Calu3 (cell line): Measurements from ENCODE around the gene PPP1R16B. TPM values are rescaled to one million over a fixed set of nuclear protein-coding genes. Genes with fewer than 3 reads are reported as not detected.

Source experiments
- BruUV-seq: library from RNA; stranded (reverse); fragments of 400-500 nt; replicated peaks from 2 replicates; lab custom pipeline; 2021; lab: Mats Ljungman, UMichigan
- CTCF ChIA-PET: fragments of 300-600 bp; sonication (Branson Sonifier 250); formaldehyde crosslinking; loops from one replicate; lab custom pipeline; 2022; ENCODE audit warnings: antibody characterized with exemption; lab: Charles Lee
- DNase-seq: peaks from one replicate; pipeline ENCODE4 v3.0.0; 2022
- H3K27ac Mint-ChIP-seq: one replicate; pipeline ENCODE4 v1.8.0; 2022; ENCODE audit warnings: mixed read lengths; ENCODE audit not compliant: unreplicated experiment
- H3K27me3 Mint-ChIP-seq: one replicate; pipeline ENCODE4 v1.8.0; 2022; ENCODE audit warnings: mixed read lengths; ENCODE audit not compliant: unreplicated experiment
- H3K36me3 Mint-ChIP-seq: one replicate; pipeline ENCODE4 v1.8.0; 2022; ENCODE audit warnings: mild to moderate bottlenecking, moderate library complexity, mixed read lengths; ENCODE audit not compliant: insufficient read depth, unreplicated experiment
- H3K4me1 Mint-ChIP-seq: one replicate; pipeline ENCODE4 v1.8.0; 2022; ENCODE audit warnings: mild to moderate bottlenecking, low read depth, mixed read lengths; ENCODE audit not compliant: unreplicated experiment
- H3K4me3 Mint-ChIP-seq: one replicate; pipeline ENCODE4 v1.8.0; 2022; ENCODE audit warnings: mild to moderate bottlenecking, low read depth, moderate library complexity, mixed read lengths; ENCODE audit not compliant: unreplicated experiment
- H3K9me3 Mint-ChIP-seq: one replicate; pipeline ENCODE4 v1.8.0; 2022; ENCODE audit warnings: low read depth, mixed read lengths; ENCODE audit not compliant: unreplicated experiment
- CTCF ChIP-seq: fragments of 200-600 bp; IDR thresholded peaks from one replicate; pipeline ENCODE4 v1.8.0; 2022; ENCODE audit warnings: antibody characterized with exemption; ENCODE audit not compliant: unreplicated experiment
- intact Hi-C: fragments of 100-400 bp; cut with micrococcal nuclease; formaldehyde crosslinking; loops from one replicate; pipeline ENCODE4 v1.10.0; 2022; ENCODE audit not compliant: unreplicated experiment
- total RNA-seq: library from RNA; stranded (reverse); gene quantifications from 2 replicates; pipeline ENCODE4 v1.2.3, GENCODE V29; 2022

PPP1R16B gene
- total RNA-seq, 1 experiment from 2014 or later: not detected

GRCh38 chr20:38843346-38843745 lies 37.8 kb downstream of the PPP1R16B start:
- intact Hi-C loops: no loop called here
- CTCF ChIA-PET: interaction anchor here (1.3 kb wide), 2 partner anchors 9 to 17 kb away, joined by 3 to 4 read pairs; no protein-coding TSS in a partner anchor
- Mint-ChIP-seq H3K4me3 (no peak overlapping the region), H3K27me3 (peaks cover 65% of the 10 kb centered on the region), H3K27ac (no peak overlapping the region), H3K36me3 (no peaks in the 10 kb centered on the region), H3K4me1 (no peaks in the 10 kb centered on the region), H3K9me3 (no peaks in the 10 kb centered on the region)
- no peak for TF ChIP-seq CTCF
- DNase-seq: no peak
- BruUV-seq: no TSS peak

DNA sequence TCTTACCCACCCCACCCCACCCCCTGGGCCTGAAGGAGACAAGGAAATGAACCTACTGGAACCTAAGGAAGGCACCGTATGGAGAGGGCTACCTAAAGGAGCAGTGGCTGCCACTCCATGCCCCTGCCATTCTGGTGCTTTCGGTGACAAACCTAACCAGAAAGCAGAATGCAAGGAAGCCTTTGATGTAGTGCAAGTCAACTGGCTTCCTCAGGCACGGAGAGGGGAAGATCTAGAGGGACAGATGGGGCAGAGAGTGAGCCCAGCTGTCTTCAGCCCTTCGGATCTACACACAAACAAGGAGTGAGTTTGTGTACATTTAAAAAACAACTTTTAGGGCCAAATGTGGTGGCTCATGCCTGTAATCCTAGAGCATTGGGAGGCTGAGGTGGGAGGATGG lies 39.5 kb downstream of the PPP1R16B start:
- no peaks in the 10 kb centered on the region for H3K4me1 Mint-ChIP-seq
- no peak overlapping the region for H3K27ac Mint-ChIP-seq
- intact Hi-C loops: no loop called here
- no TSS peak for BruUV-seq
- CTCF ChIA-PET: interaction anchor here (0.6 kb wide), 1 partner anchor 17 kb away, joined by 6 read pairs; no protein-coding TSS in a partner anchor
- H3K9me3 Mint-ChIP-seq: no peaks in the 10 kb centered on the region
- TF ChIP-seq CTCF: no peak
- no peak overlapping the region for H3K4me3 Mint-ChIP-seq
- H3K36me3 Mint-ChIP-seq: no peaks in the 10 kb centered on the region
- peaks cover 68% of the 10 kb centered on the region for H3K27me3 Mint-ChIP-seq
- DNase-seq: no peak

DNA sequence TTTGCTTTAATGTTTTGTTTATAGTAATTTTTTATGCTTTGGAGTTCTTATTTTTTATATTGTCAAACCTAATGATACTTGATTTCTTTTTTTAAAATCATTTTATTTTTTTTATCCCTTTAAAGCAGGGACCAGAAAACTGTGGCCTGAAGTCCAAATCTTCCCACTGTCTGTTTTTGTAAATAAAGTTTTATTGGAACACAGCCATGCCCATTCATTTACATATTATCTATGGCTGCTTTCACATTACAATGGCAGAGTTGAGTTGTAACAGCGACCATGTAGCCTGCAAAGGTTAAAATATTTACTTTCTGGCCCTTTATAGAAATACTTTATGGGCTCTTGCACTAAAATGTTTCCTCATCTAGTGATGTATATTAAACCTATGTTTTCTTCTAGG lies 42.3 kb downstream of the PPP1R16B start:
- Mint-ChIP-seq H3K27ac (no peak overlapping the region), H3K4me1 (no peaks in the 10 kb centered on the region), H3K27me3 (peaks cover 61% of the 10 kb centered on the region), H3K36me3 (no peaks in the 10 kb centered on the region), H3K4me3 (no peak overlapping the region), H3K9me3 (no peaks in the 10 kb centered on the region)
- no peak for DNase-seq
- intact Hi-C loops: no loop called here
- TF ChIP-seq CTCF: no peak
- CTCF ChIA-PET: no interaction called here
- BruUV-seq: no TSS peak

- Mint-ChIP-seq H3K4me3 (no peak overlapping the region), H3K27me3 (peaks cover 75% of the 10 kb centered on the region), H3K9me3 (no peaks in the 10 kb centered on the region), H3K36me3 (no peaks in the 10 kb centered on the region), H3K4me1 (no peaks in the 10 kb centered on the region), H3K27ac (no peak overlapping the region)
- intact Hi-C loops: no loop called here
- no peak for TF ChIP-seq CTCF
- BruUV-seq: no TSS peak
- DNase-seq: no peak
- CTCF ChIA-PET: interaction anchor here (1.0 kb wide), 1 partner anchor 224 kb away, joined by 3 read pairs; no protein-coding TSS in a partner anchor
Measured at GRCh38 chr20:38853759-38854158, 48.3 kb downstream of the PPP1R16B start.
